Measurements from ENCODE around the gene PLEKHH1.
A peak's percentile ranks its signal among the peaks of the same experiment; 100 is the strongest.

The PLEKHH1 gene

DNA sequence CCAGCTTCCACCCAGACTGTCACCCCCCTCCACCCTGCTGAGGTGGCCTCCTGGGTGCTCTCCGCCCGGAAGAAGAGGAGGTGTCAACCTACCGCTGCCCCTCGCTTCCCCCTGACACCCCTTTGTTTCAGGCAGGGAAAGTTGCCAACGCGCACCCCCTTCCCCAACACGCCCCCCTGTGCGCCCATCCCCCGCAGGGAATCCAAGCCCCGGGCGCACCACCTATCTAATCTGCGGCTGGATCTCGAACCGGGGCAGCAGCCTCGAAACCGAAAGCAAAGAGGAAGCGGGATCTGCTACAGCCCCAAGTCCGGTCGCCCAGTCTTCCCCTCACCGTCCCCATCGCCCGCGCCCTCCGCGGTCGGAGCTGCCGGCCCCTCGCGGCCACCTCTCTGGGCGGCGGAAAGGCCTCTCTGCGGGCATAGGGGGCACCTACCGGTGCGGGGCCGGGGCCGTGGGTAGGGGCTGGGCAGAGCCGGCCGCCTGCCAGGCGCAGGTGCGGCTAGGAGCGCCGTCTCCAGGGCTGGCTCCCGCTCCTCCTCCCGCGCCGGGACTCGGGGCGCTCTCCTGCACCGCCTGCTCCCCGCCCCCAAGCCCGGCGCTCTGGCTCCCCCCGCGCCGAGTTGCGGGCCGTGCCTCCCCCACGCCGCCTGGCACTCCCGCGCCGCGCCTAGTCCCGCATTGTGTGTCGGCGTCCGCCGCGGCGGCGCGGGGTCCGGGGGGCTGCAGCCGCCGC is 18.3 kb upstream of the PLEKHH1 start:
- peak overlapping the region; percentile 68 for H3K4me3 ChIP-seq (ENCODE audit: low read depth, low read length)
- no peak for TF ChIP-seq CTCF (IDR thresholded peaks at IDR 0.05; ENCODE audit: control insufficient read depth, extremely low read depth, insufficient read depth)
- no peak for DNase-seq (ENCODE audit: low read depth)

DNA sequence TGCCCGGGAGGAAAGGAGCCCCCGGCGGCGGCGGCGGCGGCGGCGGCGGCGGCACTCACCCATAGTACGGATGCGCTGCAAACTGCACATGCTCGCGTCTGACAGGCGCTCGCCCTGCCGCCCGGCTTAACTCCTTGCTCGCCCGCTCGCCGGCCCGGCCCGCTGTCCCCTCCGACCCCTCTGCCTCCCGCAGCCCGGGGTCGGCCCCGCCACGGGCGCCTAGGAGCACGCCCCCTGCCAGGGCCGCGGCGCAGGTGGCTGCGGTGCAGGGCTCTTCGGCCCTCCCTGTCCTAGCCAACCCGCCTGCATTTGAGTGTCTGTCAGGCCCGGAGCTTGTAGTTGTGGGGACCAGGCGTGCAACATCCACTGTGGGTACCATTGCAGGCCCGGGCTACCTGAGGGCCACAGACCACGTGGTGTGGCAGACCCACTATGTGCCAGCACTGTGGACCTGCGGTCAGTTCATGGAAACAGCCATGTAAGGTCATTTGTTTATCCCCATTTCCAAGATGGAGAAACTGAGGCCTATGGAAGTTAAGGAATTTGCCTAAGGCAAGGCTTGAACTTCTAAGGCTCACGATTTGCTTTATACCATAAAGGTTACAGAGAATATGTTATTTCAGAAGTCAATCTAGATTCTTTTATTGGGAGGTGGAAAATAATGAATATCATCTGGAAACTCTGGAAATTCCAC is 17.6 kb upstream of the PLEKHH1 start:
- no peak for TF ChIP-seq CTCF (IDR thresholded peaks at IDR 0.05; ENCODE audit: control insufficient read depth, extremely low read depth, insufficient read depth)
- H3K4me3 ChIP-seq (ENCODE audit: low read depth, low read length) = peak overlapping the region; percentile 68
- no peak for DNase-seq (ENCODE audit: low read depth)

DNA sequence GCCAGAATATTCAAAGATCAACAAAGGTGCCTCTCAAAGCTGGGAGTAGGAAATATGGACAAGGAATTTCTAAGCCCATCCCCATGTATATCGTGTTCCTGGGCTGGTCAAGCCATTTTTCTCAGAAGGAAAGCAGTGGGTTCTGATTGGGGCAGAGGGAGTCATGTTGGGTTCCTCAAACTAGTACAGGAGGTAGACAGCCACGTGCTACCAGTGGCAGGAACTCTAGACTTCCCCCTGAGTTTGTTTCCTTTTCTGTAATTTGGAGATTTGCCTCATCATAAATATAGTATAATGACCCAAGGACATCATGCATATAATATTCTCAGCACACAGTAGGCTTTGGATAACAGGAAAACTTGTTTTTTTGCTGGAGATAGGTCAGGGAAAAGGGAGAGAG is 16.4 kb upstream of the PLEKHH1 start:
- no peak overlapping the region for H3K4me3 ChIP-seq (ENCODE audit: low read depth, low read length)
- no peak for DNase-seq (ENCODE audit: low read depth)
- no peak for TF ChIP-seq CTCF (IDR thresholded peaks at IDR 0.05; ENCODE audit: control insufficient read depth, extremely low read depth, insufficient read depth)

- DNase-seq (ENCODE audit: low read depth) = no peak
- H3K4me3 ChIP-seq (ENCODE audit: low read depth, low read length) = no peak overlapping the region
Observed at GRCh38 chr14:67517083-67517482, 16.0 kb upstream of the PLEKHH1 start.

DNA sequence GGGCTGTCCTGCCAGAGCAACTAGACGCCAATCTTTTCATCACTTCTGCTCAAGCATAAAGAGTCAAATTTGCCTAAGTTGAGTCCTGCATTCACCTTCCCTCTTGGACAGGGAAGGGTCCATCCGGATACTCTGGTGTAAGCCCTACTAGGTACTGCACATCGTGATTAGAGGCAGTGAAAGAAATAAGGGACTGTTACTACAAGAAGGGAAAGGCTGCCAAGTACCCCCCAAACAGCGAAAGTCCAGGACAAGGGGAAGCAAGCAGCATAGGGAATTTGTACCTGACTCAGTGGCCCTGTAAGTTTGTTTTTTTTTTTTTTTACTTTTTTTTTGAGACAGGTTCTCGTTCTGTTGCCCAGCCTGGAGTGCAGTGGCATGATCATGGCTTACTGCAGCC is 13.7 kb upstream of the PLEKHH1 start:
- no peak for TF ChIP-seq CTCF (IDR thresholded peaks at IDR 0.05; ENCODE audit: control insufficient read depth, extremely low read depth, insufficient read depth)
- DNase-seq (ENCODE audit: low read depth) = no peak
- no peak overlapping the region for H3K4me3 ChIP-seq (ENCODE audit: low read depth, low read length)

More at GRCh38 chr14:67517083-67517482, 16.0 kb upstream of the PLEKHH1 start:
- no peak for TF ChIP-seq CTCF (IDR thresholded peaks at IDR 0.05; ENCODE audit: control insufficient read depth, extremely low read depth, insufficient read depth)

DNA sequence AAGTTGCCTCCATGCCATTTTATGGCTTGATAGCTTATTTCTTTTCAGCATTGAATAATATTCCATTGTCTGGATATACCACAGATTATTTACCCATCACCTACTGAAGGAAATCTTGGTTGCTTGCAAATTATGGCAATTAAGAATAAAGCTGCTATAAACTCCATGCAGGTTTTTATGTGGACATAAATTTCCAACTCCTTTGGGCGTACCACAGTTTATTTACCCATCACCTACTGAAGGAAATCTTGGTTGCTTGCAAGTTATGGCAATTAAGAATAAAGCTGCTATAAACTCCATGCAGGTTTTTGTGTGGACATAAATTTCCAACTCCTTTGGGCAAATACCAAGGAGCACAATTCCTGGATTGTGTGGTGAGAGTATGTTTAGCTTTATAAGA is 12.6 kb upstream of the PLEKHH1 start:
- no peak for DNase-seq (ENCODE audit: low read depth)
- no peak overlapping the region for H3K4me3 ChIP-seq (ENCODE audit: low read depth, low read length)
- TF ChIP-seq CTCF (IDR thresholded peaks at IDR 0.05; ENCODE audit: control insufficient read depth, extremely low read depth, insufficient read depth) = no peak
